Choroid plexus epithelial cell (primary cell): ENCODE measurements around the gene NGFR.

ENCODE experiments used
- DNase-seq: peaks from one replicate; pipeline ENCODE4 v3.0.0-alpha.2; 2010; ENCODE audit warnings: low read depth
- H3K4me3 ChIP-seq: 2 replicates; pipeline ENCODE4 v1.5.1; 2011; ENCODE audit warnings: low read depth, mild to moderate bottlenecking, control low read depth, low read length, moderate library complexity
- TF ChIP-seq, protein P1 (sequence below): conservative IDR thresholded peaks from 2 replicates; pipeline ENCODE4 v1.5.1; 2011; ENCODE audit warnings: low read depth, mild to moderate bottlenecking, control low read depth, inconsistent platforms, low read length, moderate library complexity

NGFR gene

DNA sequence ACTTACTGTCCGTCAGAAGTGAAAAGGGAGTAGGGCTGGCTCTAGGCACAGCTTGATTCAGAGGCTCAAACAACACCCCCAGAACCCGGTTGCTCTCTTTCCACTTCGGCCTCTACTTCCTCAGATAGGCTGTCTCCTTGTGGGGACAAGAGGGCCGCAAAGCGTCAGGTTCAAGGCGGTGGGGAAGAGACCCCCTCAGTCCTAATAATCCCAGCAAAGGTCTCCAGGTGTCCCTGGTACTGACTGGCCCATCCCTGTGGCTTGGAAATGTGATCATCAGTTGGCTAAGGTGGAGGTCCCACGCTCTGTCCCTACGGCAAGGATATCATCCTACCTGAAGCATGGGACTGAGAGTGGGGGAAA lies 26.0 kb downstream of the NGFR start:
- TF ChIP-seq, protein P1, sequence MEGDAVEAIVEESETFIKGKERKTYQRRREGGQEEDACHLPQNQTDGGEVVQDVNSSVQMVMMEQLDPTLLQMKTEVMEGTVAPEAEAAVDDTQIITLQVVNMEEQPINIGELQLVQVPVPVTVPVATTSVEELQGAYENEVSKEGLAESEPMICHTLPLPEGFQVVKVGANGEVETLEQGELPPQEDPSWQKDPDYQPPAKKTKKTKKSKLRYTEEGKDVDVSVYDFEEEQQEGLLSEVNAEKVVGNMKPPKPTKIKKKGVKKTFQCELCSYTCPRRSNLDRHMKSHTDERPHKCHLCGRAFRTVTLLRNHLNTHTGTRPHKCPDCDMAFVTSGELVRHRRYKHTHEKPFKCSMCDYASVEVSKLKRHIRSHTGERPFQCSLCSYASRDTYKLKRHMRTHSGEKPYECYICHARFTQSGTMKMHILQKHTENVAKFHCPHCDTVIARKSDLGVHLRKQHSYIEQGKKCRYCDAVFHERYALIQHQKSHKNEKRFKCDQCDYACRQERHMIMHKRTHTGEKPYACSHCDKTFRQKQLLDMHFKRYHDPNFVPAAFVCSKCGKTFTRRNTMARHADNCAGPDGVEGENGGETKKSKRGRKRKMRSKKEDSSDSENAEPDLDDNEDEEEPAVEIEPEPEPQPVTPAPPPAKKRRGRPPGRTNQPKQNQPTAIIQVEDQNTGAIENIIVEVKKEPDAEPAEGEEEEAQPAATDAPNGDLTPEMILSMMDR, result no peak
- no peak for DNase-seq
- H3K4me3 ChIP-seq, result no peak overlapping the region

DNA sequence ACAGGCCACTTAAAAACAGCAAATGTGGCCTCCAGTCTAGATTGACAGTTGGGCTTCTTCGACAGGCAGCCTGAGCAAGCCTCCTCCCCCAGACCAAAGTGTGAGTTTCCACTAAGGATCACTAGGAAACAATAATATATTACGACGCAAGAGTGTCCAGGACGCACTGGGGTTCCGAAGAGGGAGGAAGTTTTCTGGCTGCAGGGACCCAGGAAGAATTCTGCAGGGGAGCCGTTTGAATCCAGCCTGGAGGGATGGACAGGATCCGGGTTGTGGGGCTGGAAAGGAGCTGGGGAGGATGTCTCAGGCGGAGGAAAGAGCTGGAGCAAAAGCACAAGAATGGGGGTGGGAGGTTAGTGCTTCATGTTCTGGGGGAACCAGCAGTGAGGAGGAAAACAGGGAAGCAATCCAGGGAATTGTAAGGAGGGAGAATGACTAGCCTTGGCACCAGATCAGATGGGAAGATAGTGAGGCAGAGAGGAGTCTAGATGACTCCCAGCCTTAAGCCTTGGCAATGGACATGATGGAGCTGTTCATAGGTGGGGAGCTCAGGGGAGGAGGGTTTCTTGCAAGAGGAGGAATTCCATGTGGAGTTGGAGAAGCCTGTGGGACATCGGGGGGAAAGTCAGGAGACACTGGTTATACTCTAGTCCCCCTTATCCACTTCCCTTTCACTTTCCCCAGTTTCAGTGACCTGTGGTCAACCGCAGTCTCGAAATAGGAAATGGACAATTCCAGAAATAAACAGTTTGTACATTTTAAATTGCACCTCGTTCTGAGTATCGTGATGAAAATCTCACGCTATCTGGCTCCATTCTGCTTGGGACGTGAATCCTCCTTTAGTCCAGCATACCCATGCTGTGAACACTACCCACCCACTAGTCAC lies 26.6 kb downstream of the NGFR start:
- TF ChIP-seq, protein P1, result no peak
- H3K4me3 ChIP-seq, result no peak overlapping the region
- no peak for DNase-seq

DNA sequence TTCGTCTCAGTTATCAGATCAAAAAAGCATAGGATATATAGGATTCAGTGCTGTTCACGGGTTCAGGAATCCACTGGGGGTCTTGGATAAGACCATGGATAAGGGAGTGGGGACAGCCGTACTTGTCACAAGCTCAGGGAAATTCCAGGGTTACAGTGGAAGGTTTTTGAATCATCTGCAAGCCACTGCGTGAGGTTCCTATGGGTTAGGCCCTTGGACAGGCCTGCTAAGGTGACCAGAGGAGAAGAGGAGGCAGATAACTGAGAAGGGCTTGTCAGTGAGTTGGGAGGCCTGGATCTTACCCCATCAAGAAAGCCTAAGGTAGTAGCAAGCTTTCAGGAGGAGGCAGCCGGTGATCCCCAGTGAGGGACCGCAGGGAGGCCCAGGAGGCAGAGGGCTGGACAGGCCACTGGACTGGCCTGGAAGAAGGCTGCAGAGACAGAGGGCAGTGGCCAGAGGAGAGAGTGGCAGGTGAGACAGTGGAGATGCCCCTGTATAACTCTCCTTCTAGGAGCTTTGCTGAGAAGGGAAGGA lies 27.3 kb downstream of the NGFR start:
- TF ChIP-seq, protein P1, result no peak
- DNase-seq, result no peak
- no peak overlapping the region for H3K4me3 ChIP-seq

DNA sequence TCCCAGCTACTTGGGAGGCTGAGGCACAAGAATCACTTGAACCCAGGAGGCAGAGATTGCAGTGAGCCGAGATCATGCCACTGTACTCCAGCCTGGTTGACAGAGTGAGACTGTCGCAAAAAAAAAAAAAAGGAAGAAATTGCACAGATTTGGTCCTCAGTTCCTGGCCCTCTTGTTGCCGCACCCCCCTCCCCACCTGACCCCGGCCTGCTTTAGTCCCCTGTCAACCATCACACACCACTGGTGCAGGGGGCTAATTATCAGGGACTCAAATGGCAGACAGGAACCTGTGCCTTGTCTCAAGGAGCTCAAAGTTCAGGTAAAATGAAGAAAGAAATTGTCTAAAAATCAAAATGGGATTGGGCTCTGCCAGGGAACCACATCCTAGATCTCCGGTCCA lies 28.1 kb downstream of the NGFR start:
- DNase-seq, result no peak
- TF ChIP-seq, protein P1, result no peak
- H3K4me3 ChIP-seq, result no peak overlapping the region

DNA sequence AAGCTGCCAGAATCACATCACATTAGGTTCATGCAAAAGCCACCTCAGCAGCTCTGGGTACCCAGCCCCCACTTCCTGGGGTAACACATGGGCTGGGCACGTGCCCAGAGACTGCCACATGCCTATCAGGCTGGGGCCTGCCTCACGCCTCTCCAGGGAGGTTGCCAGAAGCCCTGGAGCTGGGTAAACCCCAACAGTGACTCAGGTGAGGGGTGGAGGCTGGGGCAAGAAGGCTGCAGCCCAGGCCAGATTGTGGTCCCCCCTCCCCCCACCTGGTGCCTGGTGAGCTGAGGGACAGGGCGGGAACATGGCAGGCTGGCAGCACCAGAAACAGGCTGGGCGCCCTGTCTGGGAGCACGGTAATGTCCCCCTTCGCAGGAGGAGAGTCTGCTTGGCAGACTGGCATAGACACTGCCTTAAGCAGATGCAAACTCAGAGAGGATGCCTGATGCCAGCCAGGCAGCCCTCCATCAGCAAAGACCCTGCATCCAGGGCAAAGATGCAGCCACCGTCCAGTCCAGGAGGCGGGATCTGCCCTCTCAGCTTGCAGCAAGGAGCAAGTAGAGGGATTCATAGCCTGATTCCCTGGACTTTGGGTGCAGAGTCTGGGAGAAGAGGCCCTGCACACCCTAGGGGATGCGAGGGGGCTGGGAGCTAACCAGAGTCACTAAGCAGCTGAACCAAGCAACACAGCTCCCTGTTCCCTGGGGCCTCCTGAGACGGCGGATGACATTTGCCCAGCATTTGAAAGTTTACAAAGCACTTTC lies 28.8 kb downstream of the NGFR start:
- TF ChIP-seq, protein P1, result no peak
- no peak overlapping the region for H3K4me3 ChIP-seq
- no peak for DNase-seq

DNA sequence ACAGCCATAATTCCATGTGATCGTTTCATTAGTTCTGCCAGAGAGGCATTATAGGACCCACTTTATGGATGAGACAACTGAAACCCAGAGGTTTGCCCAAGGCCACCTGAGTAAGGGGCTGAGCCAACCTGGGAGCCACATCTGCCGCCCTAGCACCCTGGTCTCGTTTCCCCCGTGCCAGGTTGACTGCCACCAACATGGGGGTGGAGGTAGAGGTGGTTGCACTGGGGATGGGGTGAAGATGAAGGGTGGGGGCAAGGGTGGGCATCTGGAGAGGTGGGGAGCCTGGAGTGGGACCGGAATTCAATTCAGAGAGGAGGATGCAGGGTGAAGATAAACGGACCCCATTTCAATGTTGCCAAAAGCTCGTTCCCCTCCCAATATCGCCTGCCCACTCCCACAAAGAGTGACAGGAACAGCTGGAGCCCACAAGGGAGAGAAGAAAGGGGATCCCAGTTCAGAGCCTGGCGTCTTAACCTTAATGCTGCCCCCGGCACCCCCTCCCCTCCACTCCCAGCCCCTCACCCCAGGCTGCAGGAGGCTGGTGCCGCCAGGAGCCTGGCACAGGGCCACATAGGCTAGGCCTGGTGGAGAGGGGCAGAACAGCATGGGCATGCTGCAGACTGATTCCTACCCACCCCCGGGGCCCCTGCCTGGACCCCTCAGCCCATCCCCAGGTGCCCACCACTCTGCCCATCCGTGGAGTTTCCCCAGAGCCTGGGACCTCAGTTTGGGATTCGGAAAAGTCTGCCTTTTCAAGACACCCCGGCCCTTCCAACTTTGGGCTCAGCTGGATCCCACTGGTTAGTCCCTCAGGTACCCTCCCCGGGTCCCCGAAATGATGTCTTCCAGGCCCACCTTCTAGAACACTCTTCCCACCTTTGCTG lies 29.6 kb downstream of the NGFR start:
- H3K4me3 ChIP-seq, result no peak overlapping the region
- no peak for DNase-seq
- TF ChIP-seq, protein P1, result no peak
